GM18909 (cell line): Measurements from ENCODE around the gene KNOP1.

Source experiments
- ATAC-seq: cut with Tn5 transposase; IDR thresholded peaks from one replicate; pipeline ENCODE4 v1.9.1; 2021; ENCODE audit warnings: mild to moderate bottlenecking; ENCODE audit not compliant: unreplicated experiment, poor library complexity

KNOP1 gene

GRCh38 chr16:19709381-19710136 is 8.5 kb downstream of the KNOP1 start:
- no peak for ATAC-seq

- no peak for ATAC-seq
Observed at GRCh38 chr16:19708296-19709205, 9.5 kb downstream of the KNOP1 start.

- no peak for ATAC-seq
Observed at GRCh38 chr16:19707569-19708295, 10.3 kb downstream of the KNOP1 start.

- no peak for ATAC-seq
Observed at GRCh38 chr16:19706846-19707245, 11.2 kb downstream of the KNOP1 start.

GRCh38 chr16:19705843-19706242 is 12.2 kb downstream of the KNOP1 start:
- ATAC-seq: no peak

- ATAC-seq: no peak
Observed at GRCh38 chr16:19705146-19705501, 12.9 kb downstream of the KNOP1 start.

- no peak for ATAC-seq
Observed at GRCh38 chr16:19704321-19705145, 13.5 kb downstream of the KNOP1 start.

GRCh38 chr16:19703172-19703889 is 14.7 kb downstream of the KNOP1 start:
- ATAC-seq: no peak

- ATAC-seq: no peak
Observed at GRCh38 chr16:19701091-19701490, 16.9 kb downstream of the KNOP1 start.

GRCh38 chr16:19700319-19700781 is 17.7 kb downstream of the KNOP1 start:
- no peak for ATAC-seq

- no peak for ATAC-seq
Observed at GRCh38 chr16:19699472-19699871, 18.6 kb downstream of the KNOP1 start.

- no peak for ATAC-seq
Observed at GRCh38 chr16:19698480-19699465, 19.3 kb downstream of the KNOP1 start.

GRCh38 chr16:19697756-19698318 is 20.2 kb downstream of the KNOP1 start:
- ATAC-seq: no peak

GRCh38 chr16:19696961-19697360 is 21.1 kb downstream of the KNOP1 start:
- no peak for ATAC-seq

- ATAC-seq: no peak
Observed at GRCh38 chr16:19696328-19696727, 21.7 kb downstream of the KNOP1 start.

- no peak for ATAC-seq
Observed at GRCh38 chr16:19694989-19695388, 23.0 kb downstream of the KNOP1 start.

- ATAC-seq: no peak
Observed at GRCh38 chr16:19691161-19691711, 26.8 kb downstream of the KNOP1 start.
